Astrocyte (in vitro differentiated cells and primary cell): ENCODE results near the gene RPL21. TPM values are rescaled to one million over a fixed set of nuclear protein-coding genes. Genes with fewer than 3 reads are reported as not detected.

Source experiments
- DNase-seq: peaks from one replicate; pipeline ENCODE4 v3.0.0-alpha.2; 2010; ENCODE audit warnings: low read depth
- FAIRE-seq: peaks from 2 replicates; lab custom pipeline; 2011; peaks lifted over from hg19 to GRCh38; lab: Jason Lieb, UNC
- H2AFZ ChIP-seq: 2 replicates; pipeline ENCODE4 v1.6.0; 2012; ENCODE audit warnings: low read depth, low read length, inconsistent platforms
- H3K27ac ChIP-seq: 2 replicates; pipeline ENCODE4 v1.5.1; 2011; ENCODE audit warnings: low read depth, low read length, inconsistent platforms
- H3K27me3 ChIP-seq: 2 replicates; pipeline ENCODE4 v1.6.0; 2011; ENCODE audit warnings: low read length, inconsistent platforms; ENCODE audit not compliant: insufficient read depth
- H3K36me3 ChIP-seq: 2 replicates; pipeline ENCODE4 v1.5.1; 2011; ENCODE audit warnings: low read length, inconsistent platforms; ENCODE audit not compliant: insufficient read depth
- H3K4me1 ChIP-seq: 2 replicates; pipeline ENCODE4 v1.5.1; 2011; ENCODE audit warnings: low read length, inconsistent platforms; ENCODE audit not compliant: insufficient read depth
- H3K4me2 ChIP-seq: 2 replicates; pipeline ENCODE4 v1.6.0; 2012; ENCODE audit warnings: low read length, inconsistent platforms
- H3K4me3 ChIP-seq: 2 replicates; pipeline ENCODE4 v1.5.1; 2011; ENCODE audit warnings: low read depth, mild to moderate bottlenecking, low read length, inconsistent platforms; ENCODE audit not compliant: insufficient read depth
- H3K79me2 ChIP-seq: 2 replicates; pipeline ENCODE4 v1.6.0; 2012; ENCODE audit warnings: mild to moderate bottlenecking, low read length, inconsistent platforms; ENCODE audit not compliant: insufficient read depth
- H3K9ac ChIP-seq: 2 replicates; pipeline ENCODE4 v1.6.0; 2012; ENCODE audit warnings: mild to moderate bottlenecking, low read length, inconsistent platforms
- H3K9me3 ChIP-seq: 2 replicates; pipeline ENCODE4 v1.5.1; 2012; ENCODE audit warnings: low read depth, mild to moderate bottlenecking, low read length, inconsistent platforms; ENCODE audit not compliant: insufficient read depth
- H4K20me1 ChIP-seq: 2 replicates; pipeline ENCODE4 v1.6.0; 2012; ENCODE audit warnings: low read length, inconsistent platforms; ENCODE audit not compliant: insufficient read depth
- H3K27ac Mint-ChIP-seq: one replicate; pipeline ENCODE4 v1.8.0; 2021; ENCODE audit warnings: mild to moderate bottlenecking, mixed read lengths; ENCODE audit not compliant: unreplicated experiment
- H3K27me3 Mint-ChIP-seq: one replicate; pipeline ENCODE4 v1.8.0; 2021; ENCODE audit warnings: low read depth, mixed read lengths; ENCODE audit not compliant: unreplicated experiment
- H3K36me3 Mint-ChIP-seq: one replicate; pipeline ENCODE4 v1.8.0; 2021; ENCODE audit warnings: low read depth, mixed read lengths; ENCODE audit not compliant: unreplicated experiment
- H3K4me1 Mint-ChIP-seq: one replicate; pipeline ENCODE4 v1.8.0; 2021; ENCODE audit warnings: low read depth, mixed read lengths; ENCODE audit not compliant: unreplicated experiment
- H3K4me3 Mint-ChIP-seq: one replicate; pipeline ENCODE4 v1.8.0; 2021; ENCODE audit warnings: mild to moderate bottlenecking, moderate library complexity, mixed read lengths; ENCODE audit not compliant: unreplicated experiment
- H3K9me3 Mint-ChIP-seq: one replicate; pipeline ENCODE4 v1.8.0; 2021; ENCODE audit warnings: mild to moderate bottlenecking, mixed read lengths; ENCODE audit not compliant: unreplicated experiment
- EZH2 ChIP-seq: IDR thresholded peaks from 2 replicates; pipeline ENCODE4 v1.6.1; 2012; ENCODE audit warnings: mild to moderate bottlenecking, low read length, inconsistent platforms; ENCODE audit not compliant: insufficient read depth
- total RNA-seq: library from RNA; stranded (reverse); gene quantifications from 2 replicates; pipeline ENCODE4 v1.2.1, GENCODE V29; 2021
- TF ChIP-seq, protein P1 (sequence below): IDR thresholded peaks from 2 replicates; pipeline ENCODE4 v1.5.1; 2011; ENCODE audit warnings: low read depth, mild to moderate bottlenecking, inconsistent platforms, low read length, moderate library complexity; ENCODE audit not compliant: insufficient read depth

Gene RPL21
- total RNA-seq, 1 donor from 2014 or later = 728 TPM

DNA sequence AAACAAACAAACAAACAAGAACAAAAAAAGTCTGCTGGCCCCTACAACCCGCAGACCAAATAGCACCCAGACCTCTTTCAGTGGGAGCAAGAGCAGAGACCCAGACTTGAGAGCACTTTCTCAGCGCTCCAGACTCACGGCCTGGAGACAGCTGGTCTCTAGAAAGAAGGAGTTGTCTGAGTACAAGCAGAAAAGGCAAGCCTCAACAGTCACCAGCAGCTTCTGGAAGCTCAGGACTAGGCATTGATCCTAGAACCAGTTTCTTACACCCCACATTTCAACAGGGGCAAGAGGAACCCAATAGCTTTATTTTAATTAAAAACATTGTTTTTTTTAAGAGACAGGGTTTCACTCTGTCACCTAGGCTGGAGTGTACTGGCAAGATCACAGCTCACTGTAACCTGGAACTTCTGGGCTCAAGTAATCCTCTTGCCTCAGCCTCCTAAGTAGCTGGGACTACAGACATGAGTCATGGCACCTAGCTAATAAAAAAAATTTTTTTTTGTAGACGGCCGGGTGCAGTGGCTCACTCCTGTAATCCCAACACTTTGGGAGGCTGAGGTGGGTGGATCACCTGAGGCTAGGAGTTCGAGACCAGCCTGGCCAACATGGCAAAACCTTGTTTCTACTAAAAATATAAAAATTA lies 49.7 kb downstream of the RPL21 start:
- no peak for TF ChIP-seq EZH2
- TF ChIP-seq, protein P1, sequence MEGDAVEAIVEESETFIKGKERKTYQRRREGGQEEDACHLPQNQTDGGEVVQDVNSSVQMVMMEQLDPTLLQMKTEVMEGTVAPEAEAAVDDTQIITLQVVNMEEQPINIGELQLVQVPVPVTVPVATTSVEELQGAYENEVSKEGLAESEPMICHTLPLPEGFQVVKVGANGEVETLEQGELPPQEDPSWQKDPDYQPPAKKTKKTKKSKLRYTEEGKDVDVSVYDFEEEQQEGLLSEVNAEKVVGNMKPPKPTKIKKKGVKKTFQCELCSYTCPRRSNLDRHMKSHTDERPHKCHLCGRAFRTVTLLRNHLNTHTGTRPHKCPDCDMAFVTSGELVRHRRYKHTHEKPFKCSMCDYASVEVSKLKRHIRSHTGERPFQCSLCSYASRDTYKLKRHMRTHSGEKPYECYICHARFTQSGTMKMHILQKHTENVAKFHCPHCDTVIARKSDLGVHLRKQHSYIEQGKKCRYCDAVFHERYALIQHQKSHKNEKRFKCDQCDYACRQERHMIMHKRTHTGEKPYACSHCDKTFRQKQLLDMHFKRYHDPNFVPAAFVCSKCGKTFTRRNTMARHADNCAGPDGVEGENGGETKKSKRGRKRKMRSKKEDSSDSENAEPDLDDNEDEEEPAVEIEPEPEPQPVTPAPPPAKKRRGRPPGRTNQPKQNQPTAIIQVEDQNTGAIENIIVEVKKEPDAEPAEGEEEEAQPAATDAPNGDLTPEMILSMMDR = no peak

DNA sequence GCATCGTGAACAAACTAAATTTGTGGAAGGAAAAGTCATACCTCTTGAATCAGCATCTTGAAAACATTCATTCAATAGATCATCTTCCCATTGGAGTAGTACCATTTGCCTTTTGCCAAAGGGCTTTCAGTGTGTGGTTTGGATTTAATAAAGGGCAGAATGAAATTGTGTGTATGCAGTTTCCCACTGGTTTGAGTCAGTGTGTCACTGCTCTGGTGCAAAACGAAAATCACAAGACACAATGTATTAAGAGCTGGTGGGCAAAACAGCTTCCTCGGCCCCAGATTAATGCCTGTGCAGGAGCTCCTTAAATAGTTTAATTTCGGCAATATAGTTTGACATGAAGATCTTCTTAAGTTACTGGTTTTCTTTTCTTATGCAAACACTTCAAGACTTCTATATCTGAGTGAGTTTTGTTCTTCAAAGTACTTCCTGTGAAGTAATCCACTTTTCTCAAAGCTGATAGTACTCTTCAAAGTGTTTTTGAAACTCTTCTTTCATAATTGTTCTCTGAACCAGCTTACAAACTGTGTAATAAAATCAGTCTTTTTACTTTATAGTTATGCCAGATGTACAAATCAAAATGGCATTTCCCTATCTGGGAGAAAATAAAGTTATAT lies 51.4 kb downstream of the RPL21 start:
- FAIRE-seq = no peak
- H3K27me3 Mint-ChIP-seq = peaks cover 6% of the 10 kb centered on the region

More for the DNA sequence above, 49.7 kb downstream of the RPL21 start:
- H3K27ac Mint-ChIP-seq = no peak overlapping the region
- H3K79me2 ChIP-seq = no peaks in the 10 kb centered on the region
- H3K36me3 Mint-ChIP-seq = peaks cover 2% of the 10 kb centered on the region
- H3K4me2 ChIP-seq = no peak overlapping the region
- H3K27ac ChIP-seq = no peak overlapping the region
- FAIRE-seq (no peak), DNase-seq (no peak)
- no peaks in the 10 kb centered on the region for H3K4me1 ChIP-seq
- H3K27me3 ChIP-seq = peaks cover 23% of the 10 kb centered on the region
- no peak overlapping the region for H2AFZ ChIP-seq
- H3K4me1 Mint-ChIP-seq = no peaks in the 10 kb centered on the region
- no peaks in the 10 kb centered on the region for H4K20me1 ChIP-seq
- peaks cover 13% of the 10 kb centered on the region for H3K27me3 Mint-ChIP-seq
- no peak overlapping the region for H3K4me3 ChIP-seq
- no peaks in the 10 kb centered on the region for H3K36me3 ChIP-seq
- no peak overlapping the region for H3K9ac ChIP-seq
- H3K9me3 ChIP-seq = no peaks in the 10 kb centered on the region
- H3K4me3 Mint-ChIP-seq = no peak overlapping the region
- peaks cover 4% of the 10 kb centered on the region for H3K9me3 Mint-ChIP-seq

More for the DNA sequence above, 51.4 kb downstream of the RPL21 start:
- Histone ChIP-seq H3K4me3 (no peak overlapping the region), H3K9me3 (no peaks in the 10 kb centered on the region), H3K27ac (no peak overlapping the region), H3K79me2 (no peaks in the 10 kb centered on the region), H3K9ac (no peak overlapping the region), H3K27me3 (peaks cover 23% of the 10 kb centered on the region), H2AFZ (no peak overlapping the region), H3K4me2 (no peak overlapping the region), H3K36me3 (no peaks in the 10 kb centered on the region), H4K20me1 (no peaks in the 10 kb centered on the region), H3K4me1 (no peaks in the 10 kb centered on the region)
- no peak for DNase-seq
- TF ChIP-seq EZH2 = no peak
- TF ChIP-seq, protein P1 = no peak
- Mint-ChIP-seq H3K9me3 (peaks cover 2% of the 10 kb centered on the region), H3K27ac (no peak overlapping the region), H3K4me3 (no peak overlapping the region), H3K36me3 (peaks cover 2% of the 10 kb centered on the region), H3K4me1 (no peaks in the 10 kb centered on the region)
